GM13977 (cell line): Measurements from ENCODE around the gene CALN1.
"Not testable (repeated sequence)": the region's sequence is repeated elsewhere in the genome, so short reads cannot be mapped to it uniquely, and the experiment has no call there.

Experiments
- DNase-seq: peaks from one replicate; pipeline ENCODE4 v3.0.0; 2012; ENCODE audit warnings: low spot score
- CTCF ChIP-seq: IDR thresholded peaks from 2 replicates; pipeline ENCODE4 v1.5.1; 2012; ENCODE audit warnings: mild to moderate bottlenecking, control low read depth; ENCODE audit not compliant: insufficient read depth; ENCODE audit errors: extremely low read depth, missing control alignments
- in situ Hi-C: fragments of 300-500 bp; cut with MboI; formaldehyde crosslinking; loops from one replicate; pipeline ENCODE4 v1.12.0; 2022; ENCODE audit warnings: low sequenced_read_pairs, low pct_unique_long_range_greater_than_20kb, mixed read lengths, inconsistent platforms; ENCODE audit not compliant: unreplicated experiment

Gene CALN1

GRCh38 chr7:71842381-71842780 lies 569.8 kb downstream of the CALN1 start:
- TF ChIP-seq CTCF, result no peak
- in situ Hi-C loops, result no loop called here

GRCh38 chr7:71835056-71835455 lies 577.1 kb downstream of the CALN1 start:
- in situ Hi-C loops, result no loop called here
- DNase-seq, result no peak
- no peak for TF ChIP-seq CTCF

More at GRCh38 chr7:71842381-71842780, 569.8 kb downstream of the CALN1 start:
- no peak for DNase-seq

GRCh38 chr7:71829515-71829914 lies 582.6 kb downstream of the CALN1 start:
- in situ Hi-C loops, result no loop called here
- TF ChIP-seq CTCF, result no peak
- no peak for DNase-seq

- no peak for TF ChIP-seq CTCF
- in situ Hi-C loops, result no loop called here
- DNase-seq, result no peak
These were observed 583.8 kb downstream of the CALN1 start for GRCh38 chr7:71828361-71828760.

- no peak for DNase-seq
- in situ Hi-C loops, result no loop called here
These were observed 586.0 kb downstream of the CALN1 start for GRCh38 chr7:71826141-71826540.

GRCh38 chr7:71824006-71824760 lies 588.0 kb downstream of the CALN1 start:
- in situ Hi-C loops, result no loop called here
- TF ChIP-seq CTCF, result no peak
- no peak for DNase-seq

More at GRCh38 chr7:71826141-71826540, 586.0 kb downstream of the CALN1 start:
- TF ChIP-seq CTCF, result no peak

- DNase-seq, in situ Hi-C loops: not testable (repeated sequence)
These were observed 589.7 kb downstream of the CALN1 start for GRCh38 chr7:71822406-71822805.
